Lower lobe of right lung (tissue), 2 donors: ENCODE data around the gene ZNF446. TPM values are rescaled to one million over a fixed set of nuclear protein-coding genes. Genes with fewer than 3 reads are reported as not detected.

Source experiments
- ATAC-seq, 2 donors: fragments of 200-7000 bp; cut with Tn5 transposase; one replicate each; pipeline ENCODE4 v1.9.1; 2020 to 2022; ENCODE audit warnings: mild to moderate bottlenecking in 2 of 2, moderate library complexity in 2 of 2
- DNase-seq: peaks from one replicate; pipeline ENCODE4 v3.0.0-alpha.2; 2020
- H3K27ac ChIP-seq: fragments of 200-600 bp; one replicate; pipeline ENCODE4 v1.8.0; 2022
- H3K27me3 ChIP-seq: fragments of 200-600 bp; one replicate; pipeline ENCODE4 v1.8.0; 2022; ENCODE audit warnings: low read depth
- H3K36me3 ChIP-seq: fragments of 200-600 bp; one replicate; pipeline ENCODE4 v1.8.0; 2022; ENCODE audit warnings: mild to moderate bottlenecking
- H3K4me1 ChIP-seq: fragments of 200-600 bp; one replicate; pipeline ENCODE4 v1.8.0; 2022
- H3K4me3 ChIP-seq: fragments of 200-600 bp; one replicate; pipeline ENCODE4 v1.8.0; 2022; ENCODE audit warnings: mild to moderate bottlenecking
- H3K9me3 ChIP-seq: fragments of 200-600 bp; one replicate; pipeline ENCODE4 v1.8.0; 2022
- CTCF ChIP-seq: fragments of 200-600 bp; IDR thresholded peaks from one replicate; pipeline ENCODE4 v1.8.0; 2022; ENCODE audit warnings: antibody characterized with exemption, mild to moderate bottlenecking
- intact Hi-C: fragments of 100-400 bp; cut with DNase I; formaldehyde crosslinking; loops from one replicate; pipeline ENCODE4 v1.11.0; 2022
- total RNA-seq: library from RNA; stranded (reverse); fragmentation: NEBNext Ultra II Directional; extraction: Animal tissue kit (Norgen Biotek cat#: 25700); gene quantifications from one replicate; pipeline ENCODE4 v1.2.1, GENCODE V29; 2021
- donor health status: DM: no; HTN: yes; CAD: no; lungs with severe emphysema.

ZNF446 gene
- total RNA-seq, 1 donor from 2014 or later, result 9.1 TPM

GRCh38 chr19:58477871-58478270, 1.7 kb downstream of the ZNF446 start:
- no peaks in the 10 kb centered on the region for H3K9me3 ChIP-seq
- H3K36me3 ChIP-seq, result peaks cover 32% of the 10 kb centered on the region

GRCh38 chr19:58479303-58479702, 3.2 kb downstream of the ZNF446 start:
- intact Hi-C loops, result no loop called here
- TF ChIP-seq CTCF, result no peak
- no peaks in the 10 kb centered on the region for H3K27me3 ChIP-seq
- H3K4me1 ChIP-seq, result peaks cover 19% of the 10 kb centered on the region
- H3K9me3 ChIP-seq, result no peaks in the 10 kb centered on the region
- no peak overlapping the region for H3K27ac ChIP-seq
- ATAC-seq (no peak), DNase-seq (no peak)
- H3K4me3 ChIP-seq, result no peak overlapping the region
- peaks cover 29% of the 10 kb centered on the region for H3K36me3 ChIP-seq

More at GRCh38 chr19:58477871-58478270, 1.7 kb downstream of the ZNF446 start:
- Histone ChIP-seq H3K27ac (no peak overlapping the region), H3K4me3 (no peak overlapping the region), H3K4me1 (peaks cover 19% of the 10 kb centered on the region), H3K27me3 (no peaks in the 10 kb centered on the region)
- TF ChIP-seq CTCF, result no peak
- intact Hi-C loops, result no loop called here
- DNase-seq, result no peak
- no peak for ATAC-seq

- Histone ChIP-seq H3K9me3 (no peaks in the 10 kb centered on the region), H3K4me1 (peaks cover 16% of the 10 kb centered on the region), H3K27me3 (no peaks in the 10 kb centered on the region), H3K4me3 (no peak overlapping the region), H3K27ac (no peak overlapping the region), H3K36me3 (peaks cover 29% of the 10 kb centered on the region)
- intact Hi-C loops, result no loop called here
- no peak for ATAC-seq
- no peak for DNase-seq
- no peak for TF ChIP-seq CTCF
Observed at GRCh38 chr19:58479736-58480480, 3.8 kb downstream of the ZNF446 start.

GRCh38 chr19:58480481-58480830, 4.3 kb downstream of the ZNF446 start:
- peaks cover 29% of the 10 kb centered on the region for H3K36me3 ChIP-seq
- no peak overlapping the region for H3K27ac ChIP-seq
- no peaks in the 10 kb centered on the region for H3K9me3 ChIP-seq
- no peak overlapping the region for H3K4me3 ChIP-seq
- no peaks in the 10 kb centered on the region for H3K27me3 ChIP-seq
- DNase-seq, result no peak
- ATAC-seq, result no peak
- intact Hi-C loops, result no loop called here
- H3K4me1 ChIP-seq, result peaks cover 10% of the 10 kb centered on the region
- no peak for TF ChIP-seq CTCF

- no peak overlapping the region for H3K4me3 ChIP-seq
- H3K27me3 ChIP-seq, result no peaks in the 10 kb centered on the region
- H3K36me3 ChIP-seq, result peaks cover 29% of the 10 kb centered on the region
- no peak for ATAC-seq
- no peaks in the 10 kb centered on the region for H3K9me3 ChIP-seq
- no peak for DNase-seq
- no peak for TF ChIP-seq CTCF
- intact Hi-C loops, result no loop called here
- peaks cover 10% of the 10 kb centered on the region for H3K4me1 ChIP-seq
- H3K27ac ChIP-seq, result no peak overlapping the region
Observed at GRCh38 chr19:58480831-58481230, 4.7 kb downstream of the ZNF446 start.
